GM18517 (cell line): ENCODE results near the gene DCLRE1C.
"Not testable (repeated sequence)": the region's sequence is repeated elsewhere in the genome, so short reads cannot be mapped to it uniquely, and the experiment has no call there.

Source experiments
- ATAC-seq: cut with Tn5 transposase; IDR thresholded peaks from one replicate; pipeline ENCODE4 v1.9.1; 2021; ENCODE audit warnings: mild to moderate bottlenecking, moderate library complexity; ENCODE audit not compliant: unreplicated experiment

The DCLRE1C gene

GRCh38 chr10:14954001-14954770 lies at the start of gene DCLRE1C:
Gene DCLRE1C (minus strand): TSS chr10:14954096. CDS start chr10:14954010, 86 bp downstream.
- peak; percentile 71 for ATAC-seq

DNA sequence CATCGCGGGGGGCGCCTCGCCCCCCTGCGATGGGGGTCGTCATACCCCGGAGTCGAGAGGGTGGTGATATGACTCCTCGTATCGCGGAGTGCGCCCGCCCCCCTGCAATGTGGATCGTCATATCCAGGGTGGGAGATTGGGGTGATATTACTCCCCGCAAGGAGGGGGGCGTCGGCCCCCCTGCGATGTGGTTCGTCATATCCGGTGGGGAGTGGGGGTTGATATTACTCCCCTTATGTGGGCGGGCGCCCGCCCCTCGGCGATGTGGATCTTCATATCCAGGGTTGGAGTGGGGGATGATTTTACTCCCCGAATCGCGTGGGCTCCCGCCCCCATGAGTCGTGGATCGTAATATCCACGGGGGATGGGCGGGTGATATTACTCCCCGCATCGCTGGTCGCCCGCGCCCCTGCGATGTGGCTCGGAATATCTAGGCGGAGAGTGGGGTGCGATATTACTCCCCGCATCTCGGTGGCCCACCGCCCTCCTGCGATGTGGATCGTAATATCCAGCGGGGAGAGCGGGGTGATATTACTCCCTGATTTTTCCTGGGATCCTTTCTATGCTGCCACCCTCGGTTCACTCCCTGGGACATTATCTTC lies 42.2 kb upstream of the DCLRE1C start:
- ATAC-seq, result no peak

GRCh38 chr10:14993500-14994455 lies 39.9 kb upstream of the DCLRE1C start:
- not testable (repeated sequence) for ATAC-seq

DNA sequence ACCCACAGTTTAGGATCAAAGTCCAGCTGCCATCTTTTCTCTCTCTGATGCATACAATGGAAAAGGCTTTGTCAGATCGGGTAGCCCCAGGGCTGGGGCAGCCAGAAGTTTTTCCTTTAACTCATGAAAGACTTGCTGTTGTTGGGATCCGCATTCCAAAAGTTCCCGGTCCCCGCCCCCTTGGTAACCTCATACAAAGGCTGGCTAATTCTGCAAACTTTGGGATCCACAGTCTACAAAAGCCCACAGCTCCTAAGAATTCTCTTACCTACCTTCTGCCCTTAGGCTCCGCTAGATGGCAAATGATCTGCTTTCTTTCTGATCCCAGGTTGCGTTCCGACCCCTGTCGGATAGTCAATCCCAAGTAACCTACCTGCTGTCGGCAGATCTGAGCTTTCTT lies 38.4 kb upstream of the DCLRE1C start:
- ATAC-seq, result not testable (repeated sequence)

DNA sequence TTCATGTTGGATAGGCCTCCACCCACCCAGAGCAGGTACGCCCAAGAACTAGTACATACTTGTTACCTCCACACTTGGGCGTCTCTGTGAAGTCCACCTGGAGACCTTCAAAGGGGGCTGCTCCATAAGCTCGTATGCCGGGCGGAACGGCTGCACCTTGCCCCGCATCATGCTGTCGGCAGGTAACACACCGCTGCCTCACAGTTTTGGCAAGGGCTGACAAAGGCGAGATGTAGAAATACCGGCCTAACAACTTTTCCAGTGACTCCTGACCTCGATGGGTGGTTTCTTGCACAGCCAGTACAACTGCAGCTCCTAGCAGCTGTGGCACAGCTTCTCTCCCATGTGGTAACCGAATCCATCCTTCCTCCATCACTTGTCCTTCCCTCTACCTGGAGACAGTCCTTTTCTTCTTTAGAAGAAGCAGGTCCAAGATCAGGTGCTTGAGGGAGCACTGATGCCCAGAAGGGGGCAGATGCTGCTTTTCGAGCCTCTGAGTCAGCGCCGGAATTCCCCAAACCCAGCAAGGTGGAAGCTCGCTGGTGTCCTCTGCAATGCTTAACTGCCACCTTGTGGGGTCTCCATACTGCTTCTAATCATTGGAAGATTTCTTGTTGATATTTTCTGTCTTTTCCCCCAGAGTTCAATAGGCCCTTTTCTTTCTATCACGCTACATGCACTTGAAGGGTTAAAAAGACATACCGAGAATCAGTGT lies 37.3 kb upstream of the DCLRE1C start:
- ATAC-seq, result not testable (repeated sequence)

- ATAC-seq, result not testable (repeated sequence)
Measured at GRCh38 chr10:14989552-14989951, 35.7 kb upstream of the DCLRE1C start.

DNA sequence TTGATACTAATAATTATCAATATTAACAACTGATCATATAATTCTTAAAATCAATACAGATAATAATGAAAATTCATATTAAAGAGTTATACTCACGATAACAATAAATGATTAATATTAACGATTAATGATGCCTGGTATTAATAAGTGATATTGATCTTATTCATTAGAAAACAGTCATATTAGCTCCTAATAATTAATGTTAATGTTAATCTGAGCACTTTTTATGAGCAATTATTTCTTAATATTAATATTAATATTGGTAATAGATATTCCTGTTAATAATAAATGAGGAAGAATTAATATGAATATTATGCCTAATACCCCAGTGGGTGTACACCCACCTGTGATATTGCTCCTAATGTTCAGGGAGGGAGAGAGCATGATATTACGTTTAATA lies 28.8 kb upstream of the DCLRE1C start:
- ATAC-seq, result no peak

- ATAC-seq, result no peak
Measured at GRCh38 chr10:14975672-14976273, 21.9 kb upstream of the DCLRE1C start.

GRCh38 chr10:14974153-14974998 lies 20.5 kb upstream of the DCLRE1C start:
- ATAC-seq, result not testable (repeated sequence)

GRCh38 chr10:14971867-14972448 lies 18.1 kb upstream of the DCLRE1C start:
- no peak for ATAC-seq

GRCh38 chr10:14967897-14968296 lies 14.0 kb upstream of the DCLRE1C start:
- no peak for ATAC-seq

DNA sequence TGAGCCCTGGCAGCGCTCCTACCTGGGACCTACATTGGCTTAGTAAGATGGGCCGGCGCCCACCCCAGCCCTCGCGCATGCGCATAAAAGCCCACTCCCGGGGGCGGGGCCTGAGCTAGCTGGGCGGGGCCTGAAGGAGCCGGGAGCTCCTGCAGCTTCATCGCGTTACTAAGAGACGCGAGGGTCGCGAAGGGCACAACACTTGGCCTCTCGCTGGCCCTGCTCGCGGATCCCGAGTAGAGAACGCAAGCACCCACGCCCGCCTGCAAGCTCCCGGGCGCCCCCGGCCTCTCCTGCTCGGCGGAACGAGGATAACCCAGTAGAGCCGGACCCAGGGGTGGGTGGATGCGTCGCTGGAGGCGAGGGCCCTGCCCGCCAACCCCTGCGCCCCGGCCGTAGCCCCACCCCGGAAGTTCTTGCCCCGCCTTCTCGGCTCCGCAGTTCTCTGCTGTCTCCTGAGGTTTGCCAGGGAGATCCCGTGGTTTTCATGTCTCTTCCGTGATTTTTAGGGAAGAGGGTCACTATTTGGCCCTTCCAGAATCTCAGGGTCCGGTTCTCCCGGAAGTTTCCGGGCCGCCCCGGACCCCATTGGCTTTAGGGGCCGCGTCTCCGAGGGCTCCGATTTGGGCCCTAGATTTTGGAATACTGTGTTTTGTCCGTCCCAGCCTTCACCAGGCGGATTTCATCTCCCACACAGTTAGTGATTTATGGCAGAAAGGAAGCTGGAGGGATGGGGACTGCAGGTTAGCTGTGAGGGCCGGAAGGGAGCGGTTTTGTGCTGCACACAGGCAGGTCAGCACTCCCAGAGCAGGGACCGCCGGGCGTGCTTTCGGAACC lies 5.5 kb upstream of the DCLRE1C start, which contains the start of gene MEIG1:
Gene MEIG1 (plus strand): TSS at position 168 of the 837 bp plus-strand sequence. CDS start 7,081 bp downstream, outside the sequence.
- peak; percentile 63 for ATAC-seq

DNA sequence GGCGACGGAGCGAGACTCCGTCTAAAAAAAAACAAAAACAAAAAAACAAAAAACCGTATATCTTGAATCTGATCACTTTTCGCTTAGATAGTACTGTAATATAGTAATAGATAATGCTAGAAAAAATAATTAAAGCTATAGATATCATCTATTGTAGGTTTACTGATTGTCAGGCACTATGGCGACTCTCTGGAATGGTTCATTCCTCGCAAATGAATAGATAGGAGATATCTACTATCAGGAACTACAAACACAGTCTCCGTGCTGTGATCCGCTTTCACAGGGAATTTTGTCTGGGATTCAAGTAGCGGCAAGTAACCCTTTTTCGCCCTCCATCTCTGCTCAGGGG lies 5.0 kb upstream of the DCLRE1C start:
- ATAC-seq, result no peak

- ATAC-seq, result no peak
Measured at GRCh38 chr10:14954934-14955333, 1.0 kb upstream of the DCLRE1C start.

DNA sequence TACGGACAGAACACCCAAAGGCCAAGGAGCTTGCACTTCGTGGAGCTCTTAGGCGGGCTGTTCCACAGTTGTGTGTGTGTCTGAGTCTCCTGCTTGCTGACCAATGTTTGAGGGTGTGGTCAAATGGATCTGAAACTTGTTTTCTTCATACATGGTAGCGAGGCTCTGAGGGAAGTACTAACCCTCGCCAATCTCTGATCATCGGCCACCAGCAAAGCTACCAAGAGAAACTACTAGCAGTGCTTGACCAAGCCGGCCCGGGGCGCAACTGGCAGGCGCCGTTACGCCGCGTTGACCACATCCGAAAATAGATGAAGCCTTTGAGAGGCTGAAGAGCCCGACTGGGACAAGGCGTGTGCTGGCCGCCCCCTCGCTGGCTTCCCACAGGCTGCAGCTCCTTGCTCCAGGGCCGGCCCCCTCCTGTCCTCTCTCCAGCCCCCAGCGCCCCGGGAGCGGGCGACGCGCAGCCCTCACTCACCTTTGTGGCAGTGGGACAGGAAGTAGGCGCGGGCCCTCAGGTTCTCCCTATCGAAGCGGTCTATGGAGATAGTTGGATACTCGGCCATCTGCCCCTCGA lies 384 bp downstream of the DCLRE1C start:
- ATAC-seq, result peak; percentile 41

DNA sequence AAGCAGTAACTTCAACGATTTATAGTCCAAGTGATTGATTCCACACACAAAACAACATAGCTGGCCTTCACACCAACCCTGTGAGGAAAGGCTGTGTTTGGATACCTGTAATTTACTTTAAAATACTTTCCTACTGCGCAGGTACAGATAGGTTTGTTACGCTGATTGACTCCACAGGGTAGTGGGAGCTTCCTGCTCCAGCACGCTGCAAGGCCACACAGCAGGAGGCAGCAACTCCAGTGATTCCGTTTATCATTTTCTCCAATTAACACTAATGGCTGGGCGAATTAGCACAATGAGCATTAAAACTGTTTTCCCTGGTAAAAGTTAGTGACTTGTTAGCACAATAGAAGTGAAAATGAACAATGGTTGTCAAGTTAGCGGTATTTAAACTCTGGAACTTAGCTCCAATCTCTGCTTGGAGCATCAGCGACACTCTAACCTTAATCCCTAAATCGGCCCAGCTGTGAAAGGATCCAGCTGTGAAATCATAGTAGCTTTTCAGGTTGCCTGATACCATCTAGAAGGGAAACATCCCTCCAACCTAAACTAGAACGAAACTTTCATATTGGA lies 959 bp downstream of the DCLRE1C start:
- no peak for ATAC-seq

DNA sequence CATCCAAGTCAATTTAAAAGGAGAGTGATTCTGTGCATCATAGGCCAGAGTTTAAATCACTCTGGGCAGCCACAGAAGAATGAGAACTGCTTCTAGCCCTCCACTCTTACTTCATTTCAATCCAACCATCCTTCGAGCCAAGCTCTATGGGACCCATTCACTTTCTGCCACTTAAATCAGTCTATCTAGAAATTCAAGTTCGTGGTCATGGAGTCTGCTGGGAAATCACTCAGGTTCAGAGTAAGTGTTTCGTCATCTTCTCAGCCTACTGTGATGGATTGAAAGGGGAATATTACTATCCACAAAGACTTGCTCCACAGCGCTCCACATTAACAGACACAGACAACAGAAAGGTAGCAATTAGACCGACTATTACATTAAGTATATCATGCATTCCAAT lies 4.6 kb downstream of the DCLRE1C start:
- no peak for ATAC-seq
